Esophagus (tissue), 2 donors: Measurements from ENCODE around the gene REXO1. TPM values are rescaled to one million over a fixed set of nuclear protein-coding genes. Genes with fewer than 3 reads are reported as not detected.
A peak's percentile ranks its signal among the peaks of the same experiment; 100 is the strongest.

ENCODE experiments used
- H3K27ac ChIP-seq, 2 donors: one replicate each; pipeline ENCODE4 v1.5.1; 2013; ENCODE audit warnings: low read depth in 2 of 2, mild to moderate bottlenecking in 2 of 2, inconsistent platforms in 1 of 2, low read length in 1 of 2, moderate library complexity in 1 of 2
- H3K27me3 ChIP-seq, 2 donors: one replicate each; pipeline ENCODE4 v1.6.1; 2013; ENCODE audit warnings: low read length in 2 of 2, control low read depth in 1 of 2, mild to moderate bottlenecking in 1 of 2; ENCODE audit not compliant: insufficient read depth in 2 of 2, control insufficient read depth in 1 of 2
- H3K36me3 ChIP-seq, 2 donors: one replicate each; pipeline ENCODE4 v1.6.1; 2013; ENCODE audit warnings: low read length in 1 of 2; ENCODE audit not compliant: control insufficient read depth in 2 of 2, insufficient read depth in 2 of 2
- H3K4me1 ChIP-seq, 2 donors: one replicate each; pipeline ENCODE4 v1.6.1; 2013; ENCODE audit warnings: low read length in 1 of 2; ENCODE audit not compliant: control insufficient read depth in 2 of 2, insufficient read depth in 2 of 2
- H3K4me3 ChIP-seq, 2 donors: one replicate each; pipeline ENCODE4 v1.5.1; 2013; ENCODE audit warnings: low read length in 2 of 2, mild to moderate bottlenecking in 2 of 2, low read depth in 1 of 2, moderate library complexity in 1 of 2
- H3K9me3 ChIP-seq, 2 donors: one replicate each; pipeline ENCODE4 v1.6.1; 2013; ENCODE audit warnings: mild to moderate bottlenecking in 2 of 2, low read depth in 1 of 2, low read length in 1 of 2, moderate library complexity in 1 of 2; ENCODE audit not compliant: control insufficient read depth in 2 of 2, insufficient read depth in 1 of 2
- WGBS, 2 donors: extraction: QIAGEN DNeasy Blood & Tissue Kit; methylation state at CpG; one replicate each; pipeline ENCODE4 v1.1.7; 2013; 5-methylcytosine and 5-hydroxymethylcytosine counted together
- polyA plus RNA-seq, 2 donors: library from polyadenylated mRNA; stranded (reverse); fragments of 200-250 nt; gene quantifications; one replicate each; pipeline ENCODE4 v1.2.3, GENCODE V29; 2013
- donor health status: healthy with polysubstance abuse.
- donor health status: Bipolar disorder and iron deficiency.

The REXO1 gene
- polyA plus RNA-seq, 2 donors = 13.9 to 27.4 TPM

GRCh38 chr19:1868971-1869370, 20.7 kb upstream of the REXO1 start:
- no peak overlapping the region for H3K4me3 ChIP-seq
- H3K27me3 ChIP-seq = no peaks in the 10 kb centered on the region
- WGBS, 2 donors = 70% methylated on average over 7 of the region's 7 CpGs
- H3K9me3 ChIP-seq = no peaks in the 10 kb centered on the region
- H3K27ac ChIP-seq = no peak overlapping the region
- peaks cover 13 to 17% of the 10 kb centered on the region in 2 donors for H3K4me1 ChIP-seq
- peaks cover 0 to 3% of the 10 kb centered on the region in 2 donors for H3K36me3 ChIP-seq

- Histone ChIP-seq H3K4me1 (peaks cover 1 to 4% of the 10 kb centered on the region in 2 donors), H3K27me3 (no peaks in the 10 kb centered on the region), H3K9me3 (no peaks in the 10 kb centered on the region), H3K4me3 (no peak overlapping the region), H3K36me3 (peaks cover 0 to 3% of the 10 kb centered on the region in 2 donors), H3K27ac (no peak overlapping the region)
- 90% methylated on average over 9 of the region's 9 CpGs for WGBS, 2 donors
These were observed 19.1 kb upstream of the REXO1 start for GRCh38 chr19:1867349-1867724.

- H3K27me3 ChIP-seq = no peaks in the 10 kb centered on the region
- no peak overlapping the region for H3K4me3 ChIP-seq
- peaks cover 0 to 3% of the 10 kb centered on the region in 2 donors for H3K36me3 ChIP-seq
- no peak overlapping the region for H3K27ac ChIP-seq
- 84 to 87% methylated on average over 8 of the region's 8 CpGs for WGBS, 2 donors
- H3K4me1 ChIP-seq = peaks cover 0 to 2% of the 10 kb centered on the region in 2 donors
- no peaks in the 10 kb centered on the region for H3K9me3 ChIP-seq
These were observed 18.5 kb upstream of the REXO1 start for GRCh38 chr19:1866693-1867348.

- H3K4me3 ChIP-seq = peak overlapping the region; percentile 66 to 86
- peaks cover 5 to 10% of the 10 kb centered on the region in 2 donors for H3K4me1 ChIP-seq
- H3K36me3 ChIP-seq = no peaks in the 10 kb centered on the region
- H3K27me3 ChIP-seq = no peaks in the 10 kb centered on the region
- H3K9me3 ChIP-seq = no peaks in the 10 kb centered on the region
- WGBS, 2 donors = 85 to 86% methylated on average over 17 of the region's 17 CpGs
- H3K27ac ChIP-seq = peak overlapping the region; percentile 87 to 90
These were observed 17.1 kb upstream of the REXO1 start for GRCh38 chr19:1865172-1866010.

GRCh38 chr19:1864480-1865171, 16.3 kb upstream of the REXO1 start:
- no peaks in the 10 kb centered on the region for H3K36me3 ChIP-seq
- WGBS, 2 donors = 5% methylated on average over 49 to 52 of the region's 52 CpGs
- H3K27me3 ChIP-seq = no peaks in the 10 kb centered on the region
- no peaks in the 10 kb centered on the region for H3K9me3 ChIP-seq
- peak overlapping the region; percentile 66 to 86 for H3K4me3 ChIP-seq
- H3K4me1 ChIP-seq = peaks cover 6 to 16% of the 10 kb centered on the region in 2 donors
- H3K27ac ChIP-seq = peak overlapping the region; percentile 87 to 90

- Histone ChIP-seq H3K27ac (peak overlapping the region; percentile 90 to 95), H3K9me3 (no peaks in the 10 kb centered on the region), H3K4me3 (peak overlapping the region; percentile 66 to 86), H3K36me3 (no peaks in the 10 kb centered on the region), H3K4me1 (peaks cover 8 to 22% of the 10 kb centered on the region in 2 donors), H3K27me3 (no peaks in the 10 kb centered on the region)
- WGBS, 2 donors = 1% methylated on average over 50 to 115 of the region's 115 CpGs
These were observed 15.6 kb upstream of the REXO1 start for GRCh38 chr19:1863638-1864479.

GRCh38 chr19:1863328-1863637, 15.0 kb upstream of the REXO1 start, which contains the start of gene KLF16:
TSS of gene KLF16 (minus strand) at chr19:1863579. CDS start at chr19:1863497, 82 bp downstream.
- Histone ChIP-seq H3K4me1 (peaks cover 8 to 24% of the 10 kb centered on the region in 2 donors), H3K4me3 (peak within 1 kb of the TSS; percentile 86 to 90), H3K27ac (peak within 1 kb of the TSS; percentile 90 to 95), H3K9me3 (no peaks in the 10 kb centered on the region), H3K36me3 (no peaks in the 10 kb centered on the region), H3K27me3 (no peaks in the 10 kb centered on the region)
- whole genome bisulfite sequencing, 2 donors = 0 to 1% methylated on average over 51 to 63 of the region's 63 CpGs

- H3K27me3 ChIP-seq = no peaks in the 10 kb centered on the region
- peak overlapping the region; percentile 90 to 95 for H3K27ac ChIP-seq
- peaks cover 11 to 31% of the 10 kb centered on the region in 2 donors for H3K4me1 ChIP-seq
- peak overlapping the region; percentile 86 to 90 for H3K4me3 ChIP-seq
- no peaks in the 10 kb centered on the region for H3K9me3 ChIP-seq
- no peaks in the 10 kb centered on the region for H3K36me3 ChIP-seq
- WGBS, 2 donors = 0 to 1% methylated on average over 103 to 109 of the region's 109 CpGs
These were observed 14.4 kb upstream of the REXO1 start for GRCh38 chr19:1862424-1863327.
